ENCODE data around the gene KMT2A. TPM values are rescaled to one million over a fixed set of nuclear protein-coding genes. Genes with fewer than 3 reads are reported as not detected.
A peak's percentile ranks its signal among the peaks of the same experiment; 100 is the strongest.

The KMT2A gene
- total and polyA plus RNA-seq, 10 of the 15 experiments (the other 5 are each of a cell fraction or from before 2014, with no cell fraction given) = 6.1 to 56.9 (median 25.4) TPM

DNA sequence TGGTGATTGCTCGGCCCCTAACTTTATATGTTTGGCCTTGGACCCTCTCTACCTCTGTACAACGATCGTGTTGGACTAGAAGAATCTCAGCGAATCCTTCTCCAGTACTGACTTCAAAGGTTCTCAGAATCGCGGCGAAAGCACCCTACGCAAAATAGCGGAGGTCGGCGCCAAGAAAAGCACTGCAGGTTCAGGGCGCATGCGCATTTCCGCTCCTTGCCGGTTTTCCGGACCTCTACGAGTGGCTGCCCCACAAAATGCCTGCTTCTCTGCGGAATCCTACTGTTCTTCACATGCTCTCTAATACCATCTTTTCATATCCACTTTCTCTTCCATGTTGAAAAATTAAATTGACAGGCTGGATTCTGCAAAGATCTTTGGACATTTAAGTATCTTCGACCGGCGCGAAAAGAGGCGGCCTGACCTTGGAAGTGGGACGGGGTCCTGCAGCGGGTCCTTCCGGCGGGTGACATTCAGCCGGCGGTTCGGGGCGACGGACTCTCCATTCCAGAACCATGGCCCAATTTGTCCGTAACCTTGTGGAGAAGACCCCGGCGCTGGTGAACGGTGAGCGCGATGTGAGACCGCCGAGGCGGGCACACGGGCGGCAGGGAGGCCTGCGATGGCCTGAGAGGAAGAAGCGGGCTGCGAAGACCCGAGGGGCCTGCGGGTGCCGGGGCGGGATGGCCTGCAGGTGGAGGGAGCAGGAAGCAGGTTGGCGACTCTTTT, 35.0 kb upstream of the KMT2A start, which contains the start of gene ATP5MG (continued):
- TF ChIP-seq RELB (IDR thresholded peaks at IDR 0.05; ENCODE audit: low read depth) (peak; percentile 92), PBX3 (IDR thresholded peaks at IDR 0.05; ENCODE audit: insufficient replicate concordance, low read depth, low read length) (no peak), CUX1 (IDR thresholded peaks at IDR 0.05; ENCODE audit: insufficient replicate concordance, low read depth, low read length) (no peak), YBX1 (IDR thresholded peaks at IDR 0.05) (no peak), EED (IDR thresholded peaks at IDR 0.05; ENCODE audit: low read depth) (no peak), YY1 (IDR thresholded peaks at IDR 0.05; ENCODE audit: low read depth, low read length) (peak; percentile 39; the same call in 1 of the 2 replicates), MYB (IDR thresholded peaks at IDR 0.05; ENCODE audit: borderline replicate concordance, low read depth, low read length) (peak; percentile 99), KDM1A (IDR thresholded peaks at IDR 0.05; ENCODE audit: borderline replicate concordance) (no peak), STAT1 (conservative IDR thresholded peaks at IDR 0.05) (0 out of 2 replicates have a peak, but pooled peaks have one; percentile 22), SPI1 (IDR thresholded peaks at IDR 0.05; ENCODE audit: borderline replicate concordance, insufficient read depth, low read depth, low read length) (no peak), IRF5 (IDR thresholded peaks at IDR 0.05; ENCODE audit: borderline replicate concordance) (peak; percentile 98), JUND (IDR thresholded peaks at IDR 0.05; ENCODE audit: low read depth, low read length) (peak; percentile 28; the same call in 1 of the 2 replicates), CHD1 (IDR thresholded peaks at IDR 0.05; ENCODE audit: low read depth, low read length) (no peak), CREM (IDR thresholded peaks at IDR 0.05; ENCODE audit: low read depth) (no peak; the same call in 1 of the 2 replicates), SIN3A (IDR thresholded peaks at IDR 0.05; ENCODE audit: low read depth, low read length) (peak; percentile 74), SMC3 (IDR thresholded peaks at IDR 0.05; ENCODE audit: borderline replicate concordance, low read length) (no peak), HDGF (IDR thresholded peaks at IDR 0.05) (no peak), RB1 (IDR thresholded peaks at IDR 0.05; ENCODE audit: borderline replicate concordance) (peak; percentile 78; the same call in 1 of the 2 replicates), CREB1 (IDR thresholded peaks at IDR 0.05; ENCODE audit: low read depth) (peak; percentile 68)
- TF ChIP-seq, protein P1, sequence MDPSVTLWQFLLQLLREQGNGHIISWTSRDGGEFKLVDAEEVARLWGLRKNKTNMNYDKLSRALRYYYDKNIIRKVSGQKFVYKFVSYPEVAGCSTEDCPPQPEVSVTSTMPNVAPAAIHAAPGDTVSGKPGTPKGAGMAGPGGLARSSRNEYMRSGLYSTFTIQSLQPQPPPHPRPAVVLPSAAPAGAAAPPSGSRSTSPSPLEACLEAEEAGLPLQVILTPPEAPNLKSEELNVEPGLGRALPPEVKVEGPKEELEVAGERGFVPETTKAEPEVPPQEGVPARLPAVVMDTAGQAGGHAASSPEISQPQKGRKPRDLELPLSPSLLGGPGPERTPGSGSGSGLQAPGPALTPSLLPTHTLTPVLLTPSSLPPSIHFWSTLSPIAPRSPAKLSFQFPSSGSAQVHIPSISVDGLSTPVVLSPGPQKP (IDR thresholded peaks at IDR 0.05; ENCODE audit: low read depth, low read length) = peak; percentile 42; the same call in 1 of the 2 replicates
